HuH-7 (cell line): ENCODE results near the gene GLDN.

Experiments used
- DNase-seq: peaks from one replicate; pipeline ENCODE4 v3.0.0; 2011; ENCODE audit warnings: low spot score

Gene GLDN

DNA sequence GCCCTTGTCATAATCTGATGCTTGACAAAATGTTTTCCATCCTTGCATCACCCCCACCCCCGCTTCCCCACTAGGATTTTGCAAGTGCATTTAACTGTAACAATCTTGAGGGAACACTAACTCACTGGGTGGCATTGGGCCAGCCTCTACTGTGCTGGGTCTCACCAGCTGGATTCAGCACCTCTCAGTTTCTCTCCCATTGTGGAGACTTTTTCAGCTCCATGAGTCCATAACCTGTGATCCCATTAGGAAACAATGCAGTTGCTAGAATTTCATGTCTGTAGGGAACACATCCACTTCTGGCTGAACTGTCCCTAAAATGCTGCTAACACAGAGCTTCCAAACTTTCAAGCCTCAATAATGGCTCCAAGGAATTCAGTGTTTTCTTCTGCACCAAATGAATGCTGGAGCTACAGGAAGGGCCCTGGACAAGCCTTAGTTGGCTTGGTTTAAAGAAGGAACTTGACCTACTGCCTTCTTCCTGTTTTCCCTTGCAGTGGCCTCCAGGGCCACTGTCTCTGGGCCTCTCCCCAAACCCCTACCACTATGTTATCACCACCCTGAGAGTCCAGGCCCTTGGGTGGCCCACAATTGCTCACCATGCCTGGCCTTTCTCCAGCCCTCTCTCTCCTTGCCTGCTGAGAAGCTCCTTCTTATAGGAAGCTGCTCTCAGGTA is 18.7 kb upstream of the GLDN start:
- no peak for DNase-seq

DNA sequence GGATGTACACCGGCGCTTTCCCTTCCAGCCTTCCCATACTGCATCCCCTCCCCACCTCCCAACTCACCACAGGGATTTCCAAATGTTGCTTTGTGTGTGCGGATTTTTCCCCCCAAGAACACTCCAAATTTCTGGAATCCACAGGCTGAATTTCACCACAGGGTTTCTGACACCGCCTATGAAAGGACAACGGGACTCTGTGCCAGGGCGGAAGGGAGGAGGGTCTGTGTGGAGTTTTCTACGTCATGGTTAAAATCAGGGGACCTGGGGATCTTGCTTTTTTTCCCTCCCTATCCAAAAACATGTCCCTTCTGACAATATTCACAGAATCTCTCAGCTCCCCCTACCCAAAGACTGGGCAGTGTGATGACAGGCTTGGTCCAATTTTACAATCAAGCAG is 17.7 kb upstream of the GLDN start:
- no peak for DNase-seq

DNA sequence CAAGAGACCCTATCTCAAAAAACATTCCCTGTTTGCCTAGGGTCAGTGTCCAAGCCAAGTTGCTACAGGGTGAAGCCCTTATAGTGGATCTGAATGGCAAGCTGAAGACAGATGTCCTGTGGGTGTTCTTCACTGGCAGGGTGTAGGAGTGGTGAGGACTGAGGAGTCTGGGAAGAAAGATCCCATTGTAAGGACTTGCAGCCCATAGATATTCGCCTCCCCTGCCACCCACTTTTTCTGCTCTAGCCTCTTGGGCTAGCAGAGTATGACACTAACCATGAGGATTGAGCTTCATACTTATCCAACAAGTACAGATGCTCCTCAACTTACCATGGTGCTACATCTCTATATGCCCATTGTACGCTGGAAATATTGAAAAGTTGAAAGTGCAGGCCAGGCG is 16.3 kb upstream of the GLDN start:
- DNase-seq: no peak

DNA sequence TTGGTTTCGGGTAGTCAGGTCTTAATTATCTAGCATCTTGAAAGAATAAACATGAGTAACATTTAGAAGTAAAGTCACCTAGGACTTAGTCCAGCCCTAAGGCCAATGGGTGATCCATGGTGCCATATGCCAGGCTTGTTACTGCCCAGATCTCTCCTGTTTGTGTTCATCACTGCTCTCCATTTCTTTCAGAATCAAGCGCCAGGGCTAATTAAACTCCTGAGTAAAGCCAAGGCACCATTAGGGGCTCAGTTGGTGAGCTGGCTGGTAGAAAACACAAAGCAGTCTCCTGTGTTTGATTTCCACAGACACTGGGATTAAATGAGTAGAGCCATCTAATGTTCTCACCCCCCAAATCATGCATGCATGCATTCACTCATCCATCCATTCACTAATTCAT is 14.4 kb upstream of the GLDN start:
- DNase-seq: no peak

DNA sequence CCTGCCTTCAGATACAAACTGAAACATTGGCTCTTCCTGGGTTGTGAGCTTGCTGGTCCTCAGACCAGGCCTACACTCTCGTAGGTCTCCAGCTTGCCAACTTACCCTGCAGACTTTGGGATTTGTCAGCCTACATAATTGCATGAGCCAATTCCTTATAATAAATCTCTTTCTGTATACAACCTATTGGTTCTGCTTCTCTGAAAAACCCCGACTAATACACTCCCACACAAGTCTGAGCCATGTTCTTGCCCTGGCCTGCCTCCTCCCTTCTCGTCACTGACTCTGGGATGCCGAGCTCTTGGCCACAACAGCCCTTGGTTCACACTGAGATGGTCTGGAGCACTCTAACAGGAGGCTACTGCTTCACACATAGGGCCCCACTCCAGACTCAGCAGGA is 12.5 kb upstream of the GLDN start:
- no peak for DNase-seq

DNA sequence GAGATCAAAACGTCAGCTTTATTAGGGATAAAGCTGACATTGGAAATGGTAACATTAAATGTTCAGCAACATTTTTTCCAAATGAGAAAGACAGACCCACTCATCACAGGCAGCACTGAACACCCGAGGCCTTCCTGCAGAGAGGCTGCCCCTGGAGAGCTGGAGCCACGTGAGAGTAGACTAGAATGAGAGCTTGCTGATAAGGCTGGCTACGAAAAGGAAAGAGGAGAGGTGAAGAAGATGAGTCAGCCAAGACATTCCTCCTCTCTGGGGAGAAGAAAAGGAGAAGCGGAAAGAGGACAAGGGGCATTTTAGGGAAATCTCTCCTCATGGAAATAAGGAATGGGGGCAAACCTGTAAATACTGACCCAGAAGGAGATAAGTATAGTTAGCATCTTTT is 10.3 kb upstream of the GLDN start:
- DNase-seq: no peak

DNA sequence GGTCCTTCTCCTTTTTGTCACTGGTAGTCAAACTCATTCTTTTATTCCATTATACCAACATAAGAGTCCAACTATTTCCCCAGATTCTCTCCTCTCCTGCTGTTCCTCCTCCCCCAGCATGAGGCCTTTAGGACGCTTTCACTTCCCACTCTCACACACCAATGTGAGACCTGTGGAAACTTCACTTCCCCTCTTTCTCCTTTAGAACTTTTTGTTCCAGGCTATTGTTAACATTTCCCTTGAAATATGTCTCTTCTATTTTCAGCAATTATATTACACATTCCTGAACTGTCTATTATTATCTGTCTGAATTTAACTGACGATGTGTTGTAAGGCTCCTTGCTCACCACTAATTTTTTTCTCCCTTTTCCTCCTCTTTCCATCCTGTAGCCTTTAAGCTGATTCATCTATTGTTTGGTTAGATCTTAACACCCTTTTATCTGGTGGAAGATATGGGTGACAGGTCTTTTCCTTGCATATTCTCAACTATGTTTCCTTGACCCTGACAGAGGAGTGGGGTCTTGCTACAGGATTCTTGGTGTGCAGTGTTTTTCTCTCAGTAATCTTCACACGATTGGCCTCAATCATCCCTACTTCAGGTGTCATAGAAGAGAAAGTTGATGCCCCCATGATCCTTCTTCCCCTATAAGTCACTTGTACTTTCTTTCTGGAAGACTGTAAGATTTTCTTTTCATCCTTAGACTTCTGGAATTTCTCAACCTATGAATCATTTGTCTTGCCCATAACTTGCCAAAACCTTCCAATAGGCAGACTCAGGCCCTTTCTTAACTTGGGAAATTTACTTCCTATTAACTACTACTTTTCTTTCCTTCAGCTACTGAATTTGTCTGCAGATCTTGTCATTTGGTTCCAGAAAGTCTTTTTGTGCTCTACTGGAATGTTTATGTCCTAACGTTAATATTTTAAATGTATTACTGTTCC is 9.0 kb upstream of the GLDN start:
- DNase-seq: no peak

DNA sequence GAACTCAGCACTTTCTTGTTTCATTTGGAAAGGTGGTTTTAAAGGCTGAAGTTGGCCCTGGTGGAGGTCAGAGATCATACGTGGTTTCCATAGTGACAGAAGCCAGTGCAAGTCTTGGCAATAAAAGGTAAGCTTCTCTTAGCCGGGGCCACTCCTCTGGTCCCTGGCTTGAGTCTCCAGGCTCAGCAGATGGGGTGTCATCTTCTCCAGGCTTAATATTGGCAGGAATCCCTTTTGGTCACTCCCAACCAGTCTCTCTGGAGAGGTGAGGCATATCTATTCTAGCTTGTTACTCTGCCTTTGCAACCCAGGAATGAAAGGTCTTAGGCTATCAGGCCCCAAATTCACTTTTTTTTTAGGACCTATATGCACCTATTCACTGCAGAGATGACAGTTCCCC is 7.9 kb upstream of the GLDN start:
- no peak for DNase-seq

DNA sequence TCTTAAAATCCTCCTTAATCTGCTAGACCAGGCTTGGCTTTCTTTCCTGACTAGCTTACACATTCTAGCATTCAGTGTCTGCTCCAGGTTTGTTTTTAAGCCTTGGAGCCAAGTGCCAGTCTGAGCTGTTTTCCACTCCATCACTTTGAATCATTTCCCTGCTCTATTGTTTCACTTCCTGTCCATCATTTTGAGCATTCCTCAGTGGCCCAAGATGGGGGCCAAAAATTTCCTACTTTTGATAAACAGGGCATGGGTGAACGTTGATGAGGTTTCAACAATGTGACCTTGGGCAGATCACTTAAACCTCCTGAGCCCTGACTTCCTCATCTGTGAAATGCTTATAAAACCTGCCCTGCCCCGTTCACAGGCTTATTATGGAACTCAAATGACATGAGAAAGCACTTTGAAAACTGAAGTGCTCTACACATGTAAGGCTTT is 7.4 kb upstream of the GLDN start:
- DNase-seq: no peak

DNA sequence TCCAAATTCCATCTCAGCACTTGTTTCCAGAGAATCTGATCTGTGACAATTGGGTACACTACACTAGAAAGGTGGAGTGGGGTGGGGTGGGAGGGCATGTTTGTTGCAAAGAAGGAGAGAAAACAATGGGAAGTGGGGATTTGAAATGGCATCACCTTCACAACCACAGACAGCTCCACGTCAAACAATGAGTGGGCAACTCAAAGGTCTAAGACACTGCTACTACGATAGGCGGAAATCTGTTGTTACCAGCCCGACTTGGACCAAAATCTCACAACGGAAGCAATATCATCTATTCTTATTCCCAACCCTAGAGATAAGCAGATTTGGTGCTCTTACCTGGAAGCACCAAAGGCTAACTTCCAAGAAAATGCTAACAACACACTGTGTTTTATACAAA is 6.4 kb upstream of the GLDN start:
- no peak for DNase-seq

DNA sequence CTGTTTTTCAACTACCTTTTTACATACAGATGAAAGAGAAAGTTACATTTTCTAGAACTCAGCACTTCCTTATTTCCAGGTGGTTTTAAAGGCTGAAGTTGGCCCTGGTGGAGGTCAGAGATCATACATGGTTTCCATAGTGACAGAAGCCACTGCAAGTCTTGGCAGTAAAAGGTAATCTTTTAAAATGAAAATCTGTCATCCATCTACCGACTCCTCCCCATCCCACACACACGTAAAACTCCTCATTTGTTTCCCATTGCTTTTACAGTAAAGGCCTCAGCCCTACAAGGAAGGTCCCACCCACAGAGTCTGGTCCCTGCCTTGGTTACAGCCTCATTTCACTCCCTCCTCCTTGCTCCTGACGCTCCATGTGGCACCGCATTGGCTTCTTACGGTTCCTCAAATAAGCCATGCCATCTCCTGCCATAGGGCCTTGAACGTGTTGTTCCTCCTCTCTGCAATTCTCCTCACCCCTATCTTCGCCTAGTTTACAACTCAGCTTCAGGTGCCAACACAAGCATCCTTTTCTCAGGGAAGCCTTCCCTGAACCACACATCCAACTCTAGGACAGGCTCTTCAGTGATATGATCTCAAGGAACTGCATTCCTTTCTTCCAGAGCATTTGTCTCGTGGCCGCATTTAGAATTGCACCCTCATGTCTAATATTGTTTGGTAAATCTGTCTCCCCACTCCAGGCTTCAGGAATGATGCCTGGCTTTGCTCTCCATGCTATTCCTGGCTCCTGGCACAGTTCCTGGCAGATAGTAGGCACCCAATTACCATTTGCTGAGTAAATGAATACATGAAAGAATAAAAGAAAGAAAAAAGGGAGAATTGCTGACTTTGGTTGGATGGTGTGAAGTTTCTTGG is 5.7 kb upstream of the GLDN start:
- DNase-seq: no peak

DNA sequence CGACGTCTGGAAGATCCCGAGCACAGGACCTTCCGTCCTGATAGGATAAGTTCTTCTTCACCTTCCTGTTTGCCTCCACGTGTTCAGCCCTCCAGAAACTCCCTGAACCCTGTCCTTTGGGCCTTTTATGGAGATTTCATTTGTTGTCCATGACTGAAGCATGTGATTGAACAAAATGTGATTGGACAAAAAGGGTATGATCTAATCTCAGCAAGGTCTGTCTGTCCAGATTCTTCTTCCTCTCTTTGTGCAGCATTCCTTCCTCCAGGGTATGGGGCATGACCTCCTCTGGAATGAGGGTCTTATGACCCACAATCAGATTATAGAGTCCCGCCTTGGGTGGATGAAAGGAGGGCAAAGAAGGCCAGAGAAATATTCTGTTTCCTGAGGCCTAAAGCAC is 3.0 kb upstream of the GLDN start, which contains the start of gene CYP19A1:
TSS of gene CYP19A1 (minus strand) at position 101 of the 400 bp plus-strand sequence. CDS start 95,684 bp downstream, outside the sequence.
- no peak for DNase-seq

DNA sequence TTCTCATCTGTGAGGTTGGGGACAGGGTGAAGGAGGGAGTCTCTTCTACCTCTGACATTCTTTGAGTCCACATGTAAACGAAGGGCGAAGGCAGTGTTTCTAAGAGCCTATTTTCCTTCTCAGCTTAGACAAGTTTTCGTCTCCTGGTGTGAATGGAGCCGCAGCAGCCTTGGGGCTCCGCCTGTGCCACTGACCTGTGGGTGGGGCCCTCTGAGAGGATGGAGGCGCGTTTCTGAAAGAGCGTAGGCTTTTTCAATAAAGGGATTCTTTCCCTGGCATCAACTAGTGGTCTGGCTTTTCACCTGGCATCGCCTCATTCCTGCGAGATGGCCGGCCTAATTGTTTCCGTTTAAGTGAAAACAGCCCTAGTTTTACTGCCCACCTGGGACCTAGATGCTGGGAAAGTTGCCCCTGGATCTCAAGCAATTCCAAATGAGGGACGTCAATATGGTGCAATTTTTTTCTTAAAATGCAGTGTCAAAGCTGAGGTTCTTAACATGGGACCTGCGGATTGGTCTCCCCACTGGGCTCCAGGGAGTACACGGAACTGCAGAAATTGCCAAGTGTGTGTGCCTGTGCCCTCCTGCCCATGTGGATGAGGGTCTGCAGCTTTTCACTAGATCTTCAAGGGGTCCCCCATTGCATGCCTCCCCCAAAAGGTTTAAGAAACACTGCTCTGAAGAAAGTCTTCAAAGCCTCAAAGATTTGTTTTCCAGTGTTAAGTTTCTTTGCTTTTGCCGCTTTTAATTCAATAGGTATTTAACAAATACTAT is 958 bp downstream of the GLDN start:
- DNase-seq: no peak

DNA sequence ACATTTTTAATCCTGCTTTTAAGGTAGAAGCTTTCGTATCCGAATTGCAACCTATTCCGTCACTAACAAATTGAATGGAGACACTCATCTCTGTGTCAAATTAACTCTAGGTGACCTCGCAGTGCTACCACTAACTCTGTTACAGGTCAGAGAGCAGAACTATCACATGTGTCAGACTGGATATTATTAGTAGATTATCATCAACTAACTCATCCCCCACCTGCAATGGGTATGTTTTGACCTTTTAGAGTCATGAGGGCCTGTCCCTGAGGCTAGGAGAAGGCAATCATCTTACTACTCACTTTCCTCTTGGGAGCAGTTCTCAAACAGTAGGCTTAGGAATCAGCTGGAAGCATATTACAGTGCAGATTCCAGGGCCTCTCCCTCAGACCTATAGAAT is 2.0 kb downstream of the GLDN start:
- DNase-seq: no peak

DNA sequence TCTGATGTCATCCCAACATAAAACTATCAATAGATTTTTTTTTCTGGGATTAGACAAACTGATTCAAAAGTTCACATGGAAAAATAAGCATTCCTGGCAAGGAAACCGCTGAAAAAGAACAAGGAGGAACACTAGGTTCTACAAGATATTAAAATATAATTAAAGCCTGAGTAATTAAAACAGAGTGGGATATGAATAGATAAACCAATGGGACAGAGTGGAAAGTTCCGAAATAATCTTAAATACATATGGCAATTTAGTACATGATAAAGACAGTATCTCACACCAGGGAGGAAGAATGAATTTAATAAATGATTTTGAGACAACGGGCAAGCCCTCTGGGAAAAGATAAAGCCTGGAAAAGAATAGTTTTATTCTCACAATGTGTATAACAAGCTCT is 4.7 kb downstream of the GLDN start:
- no peak for DNase-seq

DNA sequence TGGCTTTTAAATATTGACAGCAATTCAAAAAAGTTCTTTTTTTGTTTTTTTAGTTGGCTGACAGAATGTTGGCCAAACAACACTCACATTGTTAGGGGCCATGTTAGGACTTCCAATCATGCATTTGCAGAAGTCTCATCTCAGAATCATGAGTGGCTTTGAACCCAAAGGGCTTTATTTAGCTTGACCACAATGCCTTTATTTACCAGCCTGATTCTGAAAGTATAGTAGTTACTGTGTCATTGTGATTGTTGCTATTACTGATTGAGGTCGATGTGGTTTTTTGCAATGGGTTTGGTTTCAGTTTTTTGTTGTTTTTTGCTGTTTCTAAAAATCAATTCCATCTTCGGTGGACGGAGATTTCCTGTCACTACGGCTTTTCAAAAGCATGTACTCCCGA is 7.2 kb downstream of the GLDN start:
- DNase-seq: no peak

DNA sequence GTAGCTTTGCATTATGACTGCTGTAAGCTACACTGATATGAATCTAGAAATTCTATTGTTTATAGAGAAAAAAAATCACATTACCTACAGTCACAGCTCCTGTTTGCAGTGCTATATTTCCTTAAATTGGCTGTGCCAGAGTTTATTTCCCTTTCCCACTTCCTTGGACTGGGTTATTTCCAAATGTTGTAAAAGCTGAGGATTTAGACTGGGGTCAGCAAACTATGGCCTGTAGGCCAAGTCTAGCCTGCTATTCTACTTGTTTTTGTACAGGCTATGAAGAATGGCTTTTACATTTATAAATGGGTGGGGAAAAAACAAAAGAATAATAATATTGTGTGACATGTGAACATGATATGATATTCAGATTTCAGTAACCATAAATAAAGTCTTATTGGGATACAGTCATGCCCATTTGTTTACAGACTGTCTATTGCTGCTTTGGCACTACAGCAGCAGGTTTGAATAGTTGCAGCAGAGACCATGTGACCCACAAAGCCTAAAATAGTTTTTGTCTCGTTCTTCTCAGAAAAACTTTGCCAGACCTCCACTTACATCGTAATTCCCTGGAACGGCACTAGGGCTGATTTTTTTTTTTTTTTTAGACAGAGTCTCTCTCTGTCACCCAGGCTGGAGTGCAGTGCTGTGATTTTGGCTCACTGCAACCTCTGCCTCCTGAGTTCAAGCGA is 7.8 kb downstream of the GLDN start:
- no peak for DNase-seq

DNA sequence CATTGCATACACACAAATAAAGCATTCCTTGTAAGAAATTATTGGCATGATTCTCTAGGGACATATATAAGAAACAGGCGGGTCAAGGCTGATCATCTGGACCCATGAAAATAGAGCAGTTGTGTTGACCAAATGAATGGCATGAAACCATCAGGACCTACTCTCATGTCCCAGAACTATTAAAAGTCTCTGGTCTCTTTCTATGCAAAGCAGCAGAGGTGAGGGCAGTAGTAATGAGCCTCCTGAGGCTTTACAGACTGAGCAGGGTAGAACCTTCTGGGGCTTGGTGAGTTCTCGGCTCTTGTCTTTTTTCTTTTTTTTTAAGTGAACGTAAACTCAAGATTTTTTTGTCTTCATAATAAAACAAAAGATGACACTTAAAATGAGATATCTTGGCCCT is 9.3 kb downstream of the GLDN start:
- DNase-seq: no peak

DNA sequence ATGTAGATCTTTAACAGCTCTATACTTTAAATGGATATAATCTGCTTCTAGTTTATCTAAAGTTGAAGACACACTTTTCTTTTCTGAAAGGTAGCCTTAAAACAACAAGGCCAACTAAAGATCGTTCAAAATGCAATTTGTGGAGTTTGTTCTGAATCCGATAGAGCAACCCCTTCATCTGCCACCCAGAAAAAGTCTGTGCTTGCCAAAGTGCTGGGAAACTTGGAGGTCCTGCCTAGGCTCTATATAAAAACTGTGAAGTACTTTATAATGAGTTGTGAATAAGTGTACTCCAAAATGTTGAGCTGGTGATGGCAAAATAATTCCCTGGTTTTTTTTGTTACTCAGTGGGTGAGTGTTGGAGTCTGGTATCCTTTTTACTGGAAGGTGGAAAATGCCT is 12.5 kb downstream of the GLDN start:
- DNase-seq: no peak

DNA sequence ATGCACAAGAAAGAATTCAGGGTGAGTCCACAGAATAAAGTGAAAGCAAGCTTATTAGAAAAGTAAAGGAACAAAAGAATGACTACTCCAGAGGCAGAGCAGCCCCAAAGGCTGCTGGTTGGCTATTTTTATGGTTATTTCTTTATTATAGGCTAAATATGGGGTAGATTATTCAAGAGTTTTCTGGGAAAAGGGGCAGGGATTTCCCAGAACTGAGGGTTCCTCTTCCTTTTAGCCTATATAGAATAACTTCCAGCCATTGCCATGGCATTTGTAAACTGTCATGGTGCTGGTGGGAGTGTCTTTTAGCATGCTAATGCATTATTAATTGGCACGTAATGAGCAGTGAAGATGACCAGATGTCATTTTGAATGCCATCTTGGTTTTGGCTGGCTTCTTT is 13.6 kb downstream of the GLDN start:
- DNase-seq: no peak

DNA sequence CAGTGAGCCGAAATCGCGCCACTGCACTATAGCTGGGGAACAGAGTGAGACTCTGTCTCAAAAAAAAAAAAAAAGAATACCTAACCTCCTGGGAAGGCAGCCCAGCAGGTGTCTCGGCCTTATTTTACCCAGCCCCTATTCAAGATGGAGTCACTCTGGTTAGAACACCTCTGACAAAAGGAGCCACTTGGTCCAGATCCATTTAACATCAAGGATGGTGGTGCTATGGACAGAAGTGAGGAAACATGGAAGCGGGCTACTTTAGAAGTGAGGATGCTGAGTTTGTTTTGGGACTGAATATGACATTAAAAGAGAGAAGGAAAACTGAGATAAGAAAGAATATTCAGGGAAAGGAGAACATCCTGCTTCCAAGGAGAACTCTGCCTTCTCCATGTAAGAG is 14.7 kb downstream of the GLDN start:
- no peak for DNase-seq
